ENCODE results near the gene ZBTB37.

DNA sequence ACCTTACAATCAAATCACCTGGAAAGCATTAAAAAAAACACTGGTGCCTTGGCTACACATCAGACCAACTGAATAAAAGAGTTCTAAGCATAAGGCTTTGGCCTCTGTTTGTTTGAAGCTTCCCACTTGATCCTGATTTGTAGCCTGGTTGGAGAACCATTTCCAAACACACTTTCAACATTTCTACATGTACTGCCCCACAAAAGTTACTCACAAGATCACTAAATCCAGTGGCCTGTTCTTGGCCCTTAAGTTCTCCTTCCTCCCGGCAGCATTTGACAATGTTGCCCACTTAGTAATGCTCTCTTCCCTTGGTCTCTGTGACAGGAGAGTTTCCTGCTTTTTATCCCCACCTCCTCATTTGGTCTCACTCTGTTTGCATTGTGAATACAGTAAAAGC, 12.2 kb upstream of the ZBTB37 start:
- TF ChIP-seq SP1 (IDR thresholded peaks at IDR 0.05) (no peak), L3MBTL2 (conservative IDR thresholded peaks at IDR 0.05) (no peak), FOXK2 (IDR thresholded peaks at IDR 0.05) (no peak), TARDBP (IDR thresholded peaks at IDR 0.05) (no peak)

Data from HEK293T (cell line).